Stimulated activated CD4-positive, alpha-beta T cell treated with anti-CD3 and anti-CD28 coated beads, Interleukin-1b, Interleukin-23, amount 100 ng/mL, for 24 hours (primary cell): ENCODE results near the gene BRAT1.

Experiments
- DNase-seq, 4 experiments: peaks; one replicate each; pipeline ENCODE4 v3.0.0-alpha.2; 2020; ENCODE audit warnings: low read depth in 4 of 4, low spot score in 1 of 4

The BRAT1 gene

GRCh38 chr7:2514473-2515423 lies 40.6 kb downstream of the BRAT1 start:
- DNase-seq: no peak

- no peak for DNase-seq
These were observed 41.6 kb downstream of the BRAT1 start for GRCh38 chr7:2513702-2514101.

GRCh38 chr7:2512713-2513112 lies 42.6 kb downstream of the BRAT1 start:
- DNase-seq: no peak

GRCh38 chr7:2512179-2512661 lies 43.1 kb downstream of the BRAT1 start:
- no peak for DNase-seq

GRCh38 chr7:2511769-2512168 lies 43.6 kb downstream of the BRAT1 start:
- DNase-seq: no peak

GRCh38 chr7:2510909-2511768 lies 44.2 kb downstream of the BRAT1 start:
- no peak for DNase-seq

GRCh38 chr7:2510130-2510776 lies 45.1 kb downstream of the BRAT1 start:
- no peak for DNase-seq

- no peak for DNase-seq
These were observed 45.9 kb downstream of the BRAT1 start for GRCh38 chr7:2509298-2509906.

- DNase-seq: peak in 1 of 4 experiments; percentile 51
These were observed 46.8 kb downstream of the BRAT1 start for GRCh38 chr7:2508327-2509215.

- no peak for DNase-seq
These were observed 47.4 kb downstream of the BRAT1 start for GRCh38 chr7:2507917-2508306.

GRCh38 chr7:2507208-2507916 lies 48.0 kb downstream of the BRAT1 start:
- no peak for DNase-seq

- no peak for DNase-seq
These were observed 49.9 kb downstream of the BRAT1 start for GRCh38 chr7:2505401-2505800.

- no peak for DNase-seq
These were observed 50.4 kb downstream of the BRAT1 start for GRCh38 chr7:2504889-2505375.

- no peak for DNase-seq
These were observed 51.0 kb downstream of the BRAT1 start for GRCh38 chr7:2504128-2504888.

GRCh38 chr7:2503056-2503941 lies 52.0 kb downstream of the BRAT1 start:
- no peak for DNase-seq

- DNase-seq: no peak
These were observed 52.7 kb downstream of the BRAT1 start for GRCh38 chr7:2502647-2502966.

GRCh38 chr7:2501947-2502646 lies 53.2 kb downstream of the BRAT1 start:
- no peak for DNase-seq
